GM10266 (cell line): Measurements from ENCODE around the gene FAM149B1.
A peak's percentile ranks its signal among the peaks of the same experiment; 100 is the strongest.

Source experiments
- DNase-seq: peaks from one replicate; pipeline ENCODE4 v3.0.0; 2012; ENCODE audit errors: extremely low spot score
- TF ChIP-seq, protein P1 (sequence below): IDR thresholded peaks from 2 replicates; pipeline ENCODE4 v1.5.1; 2012; ENCODE audit warnings: mild to moderate bottlenecking, low read depth; ENCODE audit not compliant: control insufficient read depth, insufficient read depth; ENCODE audit errors: missing control alignments

The FAM149B1 gene

DNA sequence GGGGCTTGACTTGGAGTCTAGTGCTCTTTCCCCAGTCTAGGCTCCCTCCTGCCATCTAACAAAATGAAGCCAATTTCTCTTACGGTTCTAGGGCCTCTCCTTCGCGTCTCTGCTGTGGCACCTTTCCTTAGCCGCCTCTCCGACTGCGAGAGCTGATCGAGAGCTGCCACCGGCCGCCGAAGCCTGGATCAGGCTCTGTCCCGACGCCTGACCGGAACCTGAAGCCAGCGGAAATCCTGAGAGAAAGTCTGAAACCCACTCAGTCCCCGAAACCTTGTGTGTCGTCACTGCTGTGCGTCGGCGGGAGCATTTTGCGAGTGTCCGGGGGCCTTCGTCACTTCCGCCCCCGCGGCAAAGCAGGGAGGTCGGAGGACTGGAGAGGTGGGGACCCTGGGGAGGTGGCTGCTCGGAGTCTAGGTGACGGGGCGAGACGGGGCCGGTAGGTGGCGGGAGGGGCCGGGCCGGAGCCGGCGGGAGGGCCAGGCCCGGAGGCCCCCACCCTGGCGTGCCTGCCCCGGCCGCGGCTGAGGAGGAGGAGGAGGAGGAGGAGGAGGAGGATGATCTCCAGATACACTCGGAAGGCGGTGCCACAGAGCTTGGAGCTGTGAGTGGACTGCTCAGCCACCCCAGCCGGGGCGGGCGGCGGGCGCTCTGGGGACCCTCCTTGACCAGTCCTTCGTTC is at the start of gene FAM149B1, which contains the start of gene ECD:
FAM149B1 (plus strand) TSS at position 337 of the 682 bp plus-strand sequence; CDS start at position 558, 221 bp downstream.
ECD (minus strand) TSS at position 226 of the 682 bp plus-strand sequence. CDS start 4,071 bp downstream, outside the sequence.
- TF ChIP-seq, protein P1, sequence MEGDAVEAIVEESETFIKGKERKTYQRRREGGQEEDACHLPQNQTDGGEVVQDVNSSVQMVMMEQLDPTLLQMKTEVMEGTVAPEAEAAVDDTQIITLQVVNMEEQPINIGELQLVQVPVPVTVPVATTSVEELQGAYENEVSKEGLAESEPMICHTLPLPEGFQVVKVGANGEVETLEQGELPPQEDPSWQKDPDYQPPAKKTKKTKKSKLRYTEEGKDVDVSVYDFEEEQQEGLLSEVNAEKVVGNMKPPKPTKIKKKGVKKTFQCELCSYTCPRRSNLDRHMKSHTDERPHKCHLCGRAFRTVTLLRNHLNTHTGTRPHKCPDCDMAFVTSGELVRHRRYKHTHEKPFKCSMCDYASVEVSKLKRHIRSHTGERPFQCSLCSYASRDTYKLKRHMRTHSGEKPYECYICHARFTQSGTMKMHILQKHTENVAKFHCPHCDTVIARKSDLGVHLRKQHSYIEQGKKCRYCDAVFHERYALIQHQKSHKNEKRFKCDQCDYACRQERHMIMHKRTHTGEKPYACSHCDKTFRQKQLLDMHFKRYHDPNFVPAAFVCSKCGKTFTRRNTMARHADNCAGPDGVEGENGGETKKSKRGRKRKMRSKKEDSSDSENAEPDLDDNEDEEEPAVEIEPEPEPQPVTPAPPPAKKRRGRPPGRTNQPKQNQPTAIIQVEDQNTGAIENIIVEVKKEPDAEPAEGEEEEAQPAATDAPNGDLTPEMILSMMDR = peak; percentile 4
- DNase-seq = peak; percentile 92

DNA sequence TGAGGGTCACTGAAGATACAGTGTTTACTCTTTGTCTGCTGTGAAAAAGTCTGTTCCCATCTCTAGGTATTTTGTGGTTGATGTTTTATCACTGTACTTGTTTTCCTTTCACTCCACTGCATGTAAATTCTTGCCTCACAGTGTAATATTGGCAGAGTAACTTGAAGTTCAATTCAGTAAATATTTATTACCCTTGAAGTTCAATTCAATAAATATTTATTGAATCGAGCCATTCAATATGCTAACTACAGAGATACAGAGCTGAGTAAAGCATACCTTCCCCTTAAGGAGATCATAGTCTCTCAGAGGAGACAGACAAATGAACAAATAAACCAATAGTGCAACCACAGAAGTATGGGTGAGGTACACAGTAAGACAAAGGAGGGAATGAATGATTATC is 48.5 kb upstream of the FAM149B1 start:
- DNase-seq = no peak
- TF ChIP-seq, protein P1 = no peak

DNA sequence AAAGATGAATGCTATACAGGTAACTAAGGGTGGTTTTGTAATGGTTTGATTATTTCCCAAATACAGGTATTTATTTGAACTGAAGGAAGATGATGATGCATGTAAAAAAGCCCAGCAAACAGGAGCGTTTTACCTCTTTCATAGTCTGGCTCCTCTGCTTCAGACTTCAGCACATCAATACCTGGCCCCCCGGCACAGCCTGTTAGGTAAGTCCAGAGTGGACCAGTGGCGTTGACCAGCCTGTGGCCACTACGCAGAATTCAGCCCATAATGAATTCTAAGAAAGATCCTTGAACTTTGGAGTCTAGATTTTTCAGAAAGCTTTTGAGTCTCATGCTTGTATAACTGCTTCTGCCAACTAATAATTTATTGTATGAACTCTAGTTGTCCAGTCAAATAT is 48.0 kb upstream of the FAM149B1 start:
- DNase-seq = no peak
- TF ChIP-seq, protein P1 = no peak

DNA sequence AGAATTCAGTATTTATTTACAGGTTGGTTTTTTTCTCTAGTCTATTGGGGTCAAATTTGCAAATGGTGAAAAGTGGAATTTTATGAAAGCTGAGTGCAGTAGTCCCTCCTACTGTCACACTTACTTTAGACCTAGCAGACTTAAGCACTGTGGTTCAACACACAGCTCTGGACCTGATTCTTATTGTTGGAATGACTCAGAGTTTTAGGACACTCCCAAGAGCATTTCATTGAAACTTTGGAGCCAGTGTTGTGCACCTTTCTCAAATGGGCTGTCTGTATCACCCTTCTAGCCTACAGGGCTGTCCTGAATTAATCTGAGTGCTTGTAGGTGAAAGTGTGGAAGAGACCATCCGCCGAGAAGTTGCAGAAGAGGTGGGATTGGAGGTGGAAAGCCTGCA is 41.6 kb upstream of the FAM149B1 start:
- no peak for DNase-seq
- TF ChIP-seq, protein P1 = no peak

DNA sequence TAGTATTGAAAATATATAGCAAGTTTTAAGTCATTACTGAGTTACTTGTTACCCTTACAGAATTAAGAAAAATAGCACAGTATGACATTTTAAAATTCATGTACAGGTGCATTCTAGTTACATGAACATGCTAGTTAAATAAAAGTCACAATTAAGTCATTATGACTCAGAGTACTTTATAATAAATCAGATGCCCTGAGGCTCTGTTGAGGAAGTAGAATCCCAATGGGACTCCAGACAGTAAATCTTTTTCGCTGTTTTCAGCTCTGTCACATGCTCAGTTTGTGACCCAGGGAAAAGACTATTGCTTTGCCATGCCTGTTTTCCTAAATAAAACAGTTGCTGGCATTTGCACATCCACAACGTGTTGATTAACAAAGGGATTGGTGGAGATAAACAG is 36.6 kb upstream of the FAM149B1 start:
- no peak for DNase-seq
- TF ChIP-seq, protein P1 = no peak

DNA sequence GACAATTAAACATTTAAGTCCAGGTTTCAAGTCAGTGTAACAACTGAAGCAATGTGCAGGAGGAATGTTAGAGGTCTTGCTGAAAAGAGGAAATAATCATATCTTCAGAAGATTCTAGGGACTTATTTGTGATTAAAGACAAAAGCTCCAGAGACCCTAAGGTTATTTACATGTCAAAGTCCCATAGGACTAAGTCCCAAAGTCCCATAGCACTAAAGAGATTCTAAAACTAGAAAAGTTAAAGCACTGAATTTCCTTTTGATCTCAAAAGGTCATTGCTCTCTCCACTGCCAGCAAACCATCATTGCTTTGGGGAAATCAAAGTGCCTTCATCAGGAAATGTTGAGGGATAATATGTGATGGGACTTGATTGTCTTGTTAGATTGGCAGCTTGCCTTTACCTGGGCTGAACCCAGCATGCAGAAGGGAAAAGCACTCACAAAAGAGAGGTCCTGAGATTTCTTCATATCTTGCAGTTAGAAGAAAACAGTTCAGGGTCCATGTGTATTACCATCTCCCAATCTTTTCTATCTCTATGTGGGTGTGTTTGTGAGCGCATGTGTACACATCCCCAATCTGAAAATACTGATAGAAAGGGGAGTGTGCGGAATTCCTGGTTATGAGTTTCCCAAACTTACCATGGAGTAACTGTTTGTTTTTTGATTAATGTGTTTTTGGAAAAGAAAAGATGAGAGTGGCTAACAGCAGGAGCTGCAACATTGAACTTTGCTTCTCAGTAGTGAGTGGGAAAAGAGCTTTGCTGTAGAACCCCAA is 35.8 kb upstream of the FAM149B1 start:
- DNase-seq = no peak
- TF ChIP-seq, protein P1 = no peak

DNA sequence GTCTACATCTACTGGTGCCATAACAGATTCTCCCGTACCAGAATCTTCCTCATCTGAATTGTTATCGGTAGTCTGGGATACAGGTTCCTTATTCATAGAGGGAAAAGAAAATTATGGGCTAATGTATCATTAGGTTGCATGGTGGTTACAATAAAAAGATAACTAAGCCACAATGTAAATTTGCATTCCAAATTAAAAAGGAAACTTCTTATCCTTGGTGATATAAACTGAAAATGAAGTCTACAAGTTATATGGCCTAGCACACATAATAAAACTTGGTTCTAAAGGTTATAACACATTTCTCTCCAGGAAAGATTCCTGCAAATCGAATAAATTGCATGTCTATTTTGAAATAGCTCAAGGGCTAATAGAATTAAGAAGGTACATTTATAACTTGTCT is 33.2 kb upstream of the FAM149B1 start:
- no peak for DNase-seq
- TF ChIP-seq, protein P1 = no peak
